Neuronal stem cell (in vitro differentiated cells): ENCODE measurements around the gene FLOT2.
A peak's percentile ranks its signal among the peaks of the same experiment; 100 is the strongest.

Source experiments
- DNase-seq: peaks from one replicate; pipeline ENCODE4 v3.0.0-alpha.2; 2013; ENCODE audit warnings: low spot score
- H2AFZ ChIP-seq: one replicate; pipeline ENCODE4 v1.6.1; 2013; ENCODE audit warnings: mild to moderate bottlenecking, low read length, inconsistent platforms
- H2AK5ac ChIP-seq: 2 replicates; pipeline ENCODE4 v1.6.1; 2013; ENCODE audit warnings: low read depth, mild to moderate bottlenecking, inconsistent platforms, low read length, moderate library complexity, mixed read lengths
- H2BK120ac ChIP-seq: 2 replicates; pipeline ENCODE4 v1.6.1; 2013; ENCODE audit warnings: low read depth, mild to moderate bottlenecking, inconsistent platforms, low read length, moderate library complexity, mixed read lengths
- H2BK12ac ChIP-seq: one replicate; pipeline ENCODE4 v1.6.1; 2013; ENCODE audit warnings: low read length, inconsistent platforms
- H2BK15ac ChIP-seq: 2 replicates; pipeline ENCODE4 v1.6.1; 2013; ENCODE audit warnings: mild to moderate bottlenecking, low read length, inconsistent platforms, mixed read lengths
- H2BK5ac ChIP-seq: one replicate; pipeline ENCODE4 v1.6.1; 2013; ENCODE audit warnings: inconsistent platforms, mild to moderate bottlenecking, low read length, moderate library complexity
- H3K14ac ChIP-seq: one replicate; pipeline ENCODE4 v1.6.1; 2013; ENCODE audit warnings: low read length, inconsistent platforms
- H3K18ac ChIP-seq: 2 replicates; pipeline ENCODE4 v1.6.1; 2013; ENCODE audit warnings: low read length, inconsistent platforms
- H3K23ac ChIP-seq: 2 replicates; pipeline ENCODE4 v1.6.1; 2013; ENCODE audit warnings: low read depth, mild to moderate bottlenecking, mixed read lengths, low read length, inconsistent platforms; ENCODE audit not compliant: poor library complexity
- H3K27ac ChIP-seq: replicated peaks from 3 replicates; pipeline ENCODE4 v1.5.1; 2013; ENCODE audit warnings: low read length, inconsistent platforms
- H3K27me3 ChIP-seq, 3 experiments: 2 replicates each; pipeline ENCODE4 v1.6.1; 2013; ENCODE audit warnings: low read length in 3 of 3, mild to moderate bottlenecking in 2 of 3, inconsistent platforms in 1 of 3, low read depth in 1 of 3, mixed read lengths in 1 of 3, moderate library complexity in 1 of 3; ENCODE audit not compliant: control insufficient read depth in 3 of 3, insufficient read depth in 3 of 3
- H3K36me3 ChIP-seq, 2 donors: replicated peaks in 1 of 2; 2 replicates each; pipeline ENCODE4 v1.6.1; 2013; ENCODE audit warnings: low read length in 2 of 2; ENCODE audit not compliant: control insufficient read depth in 2 of 2, insufficient read depth in 2 of 2
- H3K4ac ChIP-seq: 2 replicates; pipeline ENCODE4 v1.6.1; 2013; ENCODE audit warnings: inconsistent platforms, mild to moderate bottlenecking, low read length, moderate library complexity
- H3K4me1 ChIP-seq, 2 donors: 1 replicate in 1 of 2; 2 replicates in 1 of 2; pipeline ENCODE4 v1.6.1; 2013; ENCODE audit warnings: low read length in 2 of 2, low read depth in 1 of 2; ENCODE audit not compliant: control insufficient read depth in 2 of 2, insufficient read depth in 1 of 2
- H3K4me2 ChIP-seq: one replicate; pipeline ENCODE4 v1.6.1; 2013; ENCODE audit warnings: mild to moderate bottlenecking, low read length, inconsistent platforms; ENCODE audit not compliant: insufficient read depth, poor library complexity, severe bottlenecking
- H3K4me3 ChIP-seq, 2 donors: 2 replicates each; pipeline ENCODE4 v1.5.1; 2013; ENCODE audit warnings: low read length in 2 of 2, mild to moderate bottlenecking in 2 of 2, inconsistent platforms in 1 of 2, moderate library complexity in 1 of 2
- H3K79me1 ChIP-seq: one replicate; pipeline ENCODE4 v1.6.1; 2013; ENCODE audit warnings: low read depth, mild to moderate bottlenecking, inconsistent platforms, low read length, moderate library complexity
- H3K9ac ChIP-seq: one replicate; pipeline ENCODE4 v1.6.1; 2013; ENCODE audit warnings: mild to moderate bottlenecking, low read depth, low read length, inconsistent platforms; ENCODE audit not compliant: poor library complexity
- H3K9me3 ChIP-seq, 2 donors: replicated peaks in 1 of 2; 2 replicates each; pipeline versions ENCODE3 to v1.6.1; 2013; ENCODE audit warnings: low read length in 2 of 2, mild to moderate bottlenecking in 2 of 2, inconsistent platforms in 1 of 2, low read depth in 1 of 2, mixed read lengths in 1 of 2, moderate library complexity in 1 of 2; ENCODE audit not compliant: control insufficient read depth in 2 of 2, insufficient read depth in 1 of 2
- H4K8ac ChIP-seq: one replicate; pipeline ENCODE4 v1.6.1; 2013; ENCODE audit warnings: low read depth, mild to moderate bottlenecking, inconsistent platforms, low read length, moderate library complexity
- H4K91ac ChIP-seq: one replicate; pipeline ENCODE4 v1.6.1; 2013; ENCODE audit warnings: low read length, low read depth, mild to moderate bottlenecking, inconsistent platforms; ENCODE audit not compliant: poor library complexity
- WGBS, 2 donors: extraction: QIAGEN DNeasy Blood & Tissue Kit; methylation state at CpG; one replicate each; pipeline ENCODE4 v1.1.7; 2013; ENCODE audit warnings: missing lambda C conversion rate in 2 of 2, mixed read lengths in 1 of 2; ENCODE audit not compliant: insufficient read length in 2 of 2, insufficient replicate concordance in 1 of 2; ENCODE audit errors: extremely low coverage in 2 of 2; 5-methylcytosine and 5-hydroxymethylcytosine counted together

Gene FLOT2

GRCh38 chr17:28885951-28886350 is 11.6 kb downstream of the FLOT2 start:
- Histone ChIP-seq H2BK5ac (no peak overlapping the region), H3K27me3 (no peaks in the 10 kb centered on the region), H3K9ac (no peak overlapping the region), H3K18ac (no peak overlapping the region), H4K8ac (no peak overlapping the region), H3K79me1 (no peaks in the 10 kb centered on the region), H2AFZ (no peak overlapping the region), H3K4me3 (no peak overlapping the region), H3K36me3 (peaks cover 36 to 74% of the 10 kb centered on the region in 2 donors), H2BK120ac (no peak overlapping the region), H3K4me1 (peaks cover 0 to 8% of the 10 kb centered on the region in 2 donors), H2AK5ac (no peak overlapping the region), H4K91ac (no peak overlapping the region), H3K14ac (no peak overlapping the region), H2BK12ac (no peak overlapping the region), H3K4ac (no peak overlapping the region), H2BK15ac (no peak overlapping the region), H3K9me3 (no peaks in the 10 kb centered on the region), H3K4me2 (no peak overlapping the region), H3K27ac (no peak overlapping the region), H3K23ac (no peak overlapping the region)
- no CpG with 5 or more reads among the region's 10 CpGs for WGBS, 2 donors
- DNase-seq: no peak

GRCh38 chr17:28885363-28885762 is 12.2 kb downstream of the FLOT2 start:
- Histone ChIP-seq H3K4me3 (no peak overlapping the region), H4K91ac (no peak overlapping the region), H3K4me2 (no peak overlapping the region), H2BK120ac (no peak overlapping the region), H3K9me3 (no peaks in the 10 kb centered on the region), H3K9ac (no peak overlapping the region), H3K23ac (peak overlapping the region; percentile 34), H2BK15ac (no peak overlapping the region), H2AFZ (no peak overlapping the region), H4K8ac (no peak overlapping the region), H3K4me1 (peaks cover 0 to 6% of the 10 kb centered on the region in 2 donors), H3K79me1 (no peaks in the 10 kb centered on the region), H3K18ac (no peak overlapping the region), H3K4ac (no peak overlapping the region), H2BK5ac (no peak overlapping the region), H3K14ac (no peak overlapping the region), H2BK12ac (no peak overlapping the region), H3K27me3 (no peaks in the 10 kb centered on the region), H3K36me3 (peaks cover 42 to 77% of the 10 kb centered on the region in 2 donors), H2AK5ac (no peak overlapping the region), H3K27ac (no peak overlapping the region)
- no CpG with 5 or more reads among the region's 4 CpGs for WGBS, 2 donors
- no peak for DNase-seq

GRCh38 chr17:28883967-28884702 is 13.4 kb downstream of the FLOT2 start:
- no peak overlapping the region for H3K4me3 ChIP-seq
- no peak overlapping the region for H2BK5ac ChIP-seq
- no peak overlapping the region for H3K4me2 ChIP-seq
- H4K91ac ChIP-seq: no peak overlapping the region
- WGBS, 2 donors: no CpG with 5 or more reads among the region's 27 CpGs
- no peaks in the 10 kb centered on the region for H3K79me1 ChIP-seq
- no peaks in the 10 kb centered on the region for H3K27me3 ChIP-seq
- H3K4ac ChIP-seq: no peak overlapping the region
- H4K8ac ChIP-seq: no peak overlapping the region
- H3K23ac ChIP-seq: peak overlapping the region; percentile 35
- H2BK12ac ChIP-seq: no peak overlapping the region
- H2AFZ ChIP-seq: no peak overlapping the region
- H3K9me3 ChIP-seq: no peaks in the 10 kb centered on the region
- no peak overlapping the region for H2BK120ac ChIP-seq
- H3K36me3 ChIP-seq: peaks cover 53 to 86% of the 10 kb centered on the region in 2 donors
- H2BK15ac ChIP-seq: no peak overlapping the region
- H3K27ac ChIP-seq: no peak overlapping the region
- H2AK5ac ChIP-seq: no peak overlapping the region
- no peak overlapping the region for H3K14ac ChIP-seq
- no peak overlapping the region for H3K18ac ChIP-seq
- H3K4me1 ChIP-seq: peaks cover 0 to 6% of the 10 kb centered on the region in 2 donors
- DNase-seq: no peak
- H3K9ac ChIP-seq: peak overlapping the region; percentile 51

GRCh38 chr17:28882154-28882895 is 15.2 kb downstream of the FLOT2 start:
- H3K36me3 ChIP-seq: peaks cover 56 to 86% of the 10 kb centered on the region in 2 donors
- H2AFZ ChIP-seq: no peak overlapping the region
- no peak overlapping the region for H3K4me2 ChIP-seq
- peak overlapping the region; percentile 26 for H3K23ac ChIP-seq
- H3K4me3 ChIP-seq: no peak overlapping the region
- peak overlapping the region; percentile 83 for H2BK5ac ChIP-seq
- DNase-seq: no peak
- no peaks in the 10 kb centered on the region for H3K27me3 ChIP-seq
- H3K4me1 ChIP-seq: peaks cover 0 to 2% of the 10 kb centered on the region in 2 donors
- no peak overlapping the region for H2BK120ac ChIP-seq
- peak overlapping the region; percentile 34 for H3K9ac ChIP-seq
- H3K27ac ChIP-seq: no peak overlapping the region
- no peak overlapping the region for H4K8ac ChIP-seq
- H3K4ac ChIP-seq: no peak overlapping the region
- H4K91ac ChIP-seq: no peak overlapping the region
- no peak overlapping the region for H3K18ac ChIP-seq
- H3K79me1 ChIP-seq: no peaks in the 10 kb centered on the region
- no peak overlapping the region for H2AK5ac ChIP-seq
- H2BK15ac ChIP-seq: no peak overlapping the region
- no peak overlapping the region for H3K14ac ChIP-seq
- no CpG with 5 or more reads among the region's 18 CpGs for WGBS, 2 donors
- no peak overlapping the region for H2BK12ac ChIP-seq
- H3K9me3 ChIP-seq: no peaks in the 10 kb centered on the region
